PFSK-1 (cell line): ENCODE results near the gene MGAT4C.

Source experiments
- FOXP2 ChIP-seq: optimal IDR thresholded peaks from 2 replicates; pipeline ENCODE3; 2011; ENCODE audit warnings: borderline replicate concordance, control low read depth, inconsistent platforms; ENCODE audit not compliant: insufficient read depth; ENCODE audit errors: extremely low read length, extremely low read depth
- POLR2AphosphoS5 ChIP-seq: IDR thresholded peaks from 2 replicates; pipeline ENCODE4 v1.6.1; 2012; ENCODE audit warnings: low read depth, mild to moderate bottlenecking, control low read depth, low read length, moderate library complexity
- REST ChIP-seq, 2 experiments: IDR thresholded peaks; 2 replicates each; pipeline versions ENCODE4 v1.6.1 to v1.8.0; 2011 to 2012; ENCODE audit warnings: low read depth in 2 of 2, low read length in 2 of 2, control low read depth in 1 of 2, inconsistent platforms in 1 of 2, mild to moderate bottlenecking in 1 of 2, moderate library complexity in 1 of 2; ENCODE audit not compliant: insufficient read depth in 1 of 2
- SIN3A ChIP-seq: IDR thresholded peaks from 2 replicates; pipeline ENCODE4 v1.6.1; 2012; ENCODE audit warnings: mild to moderate bottlenecking, low read length, moderate library complexity, borderline replicate concordance; ENCODE audit not compliant: insufficient read depth
- TAF1 ChIP-seq: IDR thresholded peaks from 2 replicates; pipeline ENCODE4 v1.6.1; 2012; ENCODE audit warnings: low read length, control low read depth, borderline replicate concordance; ENCODE audit not compliant: insufficient read depth

GRCh38 chr12:86057092-86057845 is 198.9 kb downstream of the MGAT4C start:
- TF ChIP-seq POLR2AphosphoS5 (no peak), SIN3A (no peak), TAF1 (no peak), FOXP2 (no peak), REST (IDR thresholded peaks at IDR 0.05; ENCODE audit: insufficient read depth in 1 of 2, low read depth in 2 of 2, low read length in 2 of 2) (no peak)
